GM21381 (cell line): ENCODE measurements around the gene CBFA2T3.

Experiments used
- ATAC-seq: cut with Tn5 transposase; IDR thresholded peaks from one replicate; pipeline ENCODE4 v1.9.1; 2021; ENCODE audit warnings: mild to moderate bottlenecking, moderate library complexity; ENCODE audit not compliant: unreplicated experiment

Gene CBFA2T3

GRCh38 chr16:88999457-89000206, 22.6 kb upstream of the CBFA2T3 start:
- ATAC-seq, result no peak

- no peak for ATAC-seq
Measured at GRCh38 chr16:88995746-88996535, 18.9 kb upstream of the CBFA2T3 start.

GRCh38 chr16:88995194-88995593, 18.2 kb upstream of the CBFA2T3 start:
- ATAC-seq, result no peak

GRCh38 chr16:88994695-88995094, 17.7 kb upstream of the CBFA2T3 start:
- ATAC-seq, result no peak

GRCh38 chr16:88993946-88994600, 17.1 kb upstream of the CBFA2T3 start:
- no peak for ATAC-seq

GRCh38 chr16:88993166-88993761, 16.3 kb upstream of the CBFA2T3 start:
- ATAC-seq, result no peak

- no peak for ATAC-seq
Measured at GRCh38 chr16:88992351-88993165, 15.6 kb upstream of the CBFA2T3 start.

- no peak for ATAC-seq
Measured at GRCh38 chr16:88991813-88992350, 14.9 kb upstream of the CBFA2T3 start.

- no peak for ATAC-seq
Measured at GRCh38 chr16:88989852-88990547, 13.0 kb upstream of the CBFA2T3 start.

- ATAC-seq, result no peak
Measured at GRCh38 chr16:88988980-88989811, 12.2 kb upstream of the CBFA2T3 start.

- ATAC-seq, result no peak
Measured at GRCh38 chr16:88985521-88985920, 8.5 kb upstream of the CBFA2T3 start.

GRCh38 chr16:88983771-88984687, 7.0 kb upstream of the CBFA2T3 start:
- ATAC-seq, result peak; percentile 35

GRCh38 chr16:88983165-88983564, 6.2 kb upstream of the CBFA2T3 start:
- ATAC-seq, result no peak

- ATAC-seq, result no peak
Measured at GRCh38 chr16:88982286-88983084, 5.5 kb upstream of the CBFA2T3 start.

- no peak for ATAC-seq
Measured at GRCh38 chr16:88979353-88980015, 2.5 kb upstream of the CBFA2T3 start.

GRCh38 chr16:88978608-88979346, 1.8 kb upstream of the CBFA2T3 start:
- peak; percentile 33 for ATAC-seq
